Astrocyte (in vitro differentiated cells and primary cell): ENCODE data around the gene PDZD2.

ENCODE experiments used
- CTCF ChIP-seq: IDR thresholded peaks from 2 replicates; pipeline ENCODE4 v1.5.1; 2011; ENCODE audit warnings: low read depth, mild to moderate bottlenecking, inconsistent platforms, low read length, moderate library complexity; ENCODE audit not compliant: insufficient read depth
- EZH2 ChIP-seq: IDR thresholded peaks from 2 replicates; pipeline ENCODE4 v1.6.1; 2012; ENCODE audit warnings: mild to moderate bottlenecking, low read length, inconsistent platforms; ENCODE audit not compliant: insufficient read depth

DNA sequence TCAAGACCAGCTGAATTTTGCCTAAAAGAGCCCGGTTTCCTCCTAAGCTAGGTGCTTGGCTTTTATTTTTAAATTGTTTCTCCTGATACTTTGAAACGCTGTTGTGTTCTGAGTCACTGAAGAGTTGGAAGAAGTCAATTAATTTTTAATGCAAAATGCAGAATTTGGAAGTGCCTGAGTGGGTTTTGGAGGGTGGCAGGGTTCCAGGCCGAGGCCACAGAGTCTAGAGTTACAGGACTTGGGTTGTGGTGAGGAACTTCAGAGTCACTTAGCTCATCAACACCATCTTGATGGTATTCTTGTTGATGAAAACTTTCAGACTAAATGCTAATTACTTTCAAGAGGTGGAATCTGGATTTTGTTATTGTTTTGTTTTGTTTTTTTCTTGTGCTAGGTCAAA lies 130.6 kb downstream of the PDZD2 start:
- TF ChIP-seq CTCF (no peak), EZH2 (no peak)
